Large intestine (tissue), 3 donors: ENCODE results near the gene TNS1. TPM values are rescaled to one million over a fixed set of nuclear protein-coding genes. Genes with fewer than 3 reads are reported as not detected.
A peak's percentile ranks its signal among the peaks of the same experiment; 100 is the strongest.

Experiments
- DNase-seq, 2 donors: peaks; one replicate each; pipeline versions ENCODE4 v3.0.0 to v3.0.0-alpha.2; 2013
- H3K27ac ChIP-seq: one replicate; pipeline ENCODE4 v1.5.1; 2013; ENCODE audit warnings: low read length
- H3K27me3 ChIP-seq: 2 replicates; pipeline ENCODE4 v1.6.1; 2013; ENCODE audit warnings: low read length; ENCODE audit not compliant: control insufficient read depth, insufficient read depth
- H3K36me3 ChIP-seq: 2 replicates; pipeline ENCODE4 v1.6.1; 2013; ENCODE audit warnings: low read length; ENCODE audit not compliant: control insufficient read depth, insufficient read depth
- H3K4me1 ChIP-seq: one replicate; pipeline ENCODE4 v1.6.1; 2013; ENCODE audit warnings: low read length; ENCODE audit not compliant: control insufficient read depth, insufficient read depth
- H3K4me3 ChIP-seq: one replicate; pipeline ENCODE4 v1.5.1; 2013; ENCODE audit warnings: low read length
- H3K9me3 ChIP-seq: one replicate; pipeline ENCODE4 v1.6.1; 2013; ENCODE audit warnings: mild to moderate bottlenecking, low read depth, low read length, moderate library complexity; ENCODE audit not compliant: control insufficient read depth
- WGBS: methylation state at CpG from one replicate; pipeline ENCODE4 v1.1.5; 2013; ENCODE audit warnings: low lambda C conversion rate; ENCODE audit not compliant: insufficient coverage; 5-methylcytosine and 5-hydroxymethylcytosine counted together
- polyA plus RNA-seq: library from polyadenylated mRNA; unstranded; fragments of 120-200 nt; gene quantifications from one replicate; pipeline ENCODE4 v1.2.1, GENCODE V29; 2013

TNS1 gene
- polyA plus RNA-seq, 1 donor = 26.8 TPM

- H3K4me3 ChIP-seq = no peak overlapping the region
- no peaks in the 10 kb centered on the region for H3K4me1 ChIP-seq
- no peaks in the 10 kb centered on the region for H3K36me3 ChIP-seq
- no peak for DNase-seq
- no CpG with 5 or more reads among the region's 5 CpGs for WGBS
- H3K9me3 ChIP-seq = no peaks in the 10 kb centered on the region
- no peak overlapping the region for H3K27ac ChIP-seq
- H3K27me3 ChIP-seq = peaks cover 2% of the 10 kb centered on the region
Measured at GRCh38 chr2:217795067-217795466, 207.7 kb downstream of the TNS1 start.

- Histone ChIP-seq H3K27ac (no peak overlapping the region), H3K9me3 (no peaks in the 10 kb centered on the region), H3K4me1 (no peaks in the 10 kb centered on the region), H3K36me3 (no peaks in the 10 kb centered on the region), H3K27me3 (peaks cover 3% of the 10 kb centered on the region), H3K4me3 (no peak overlapping the region)
- 100% methylated on average over 1 of the region's 13 CpGs for WGBS
- no peak for DNase-seq
Measured at GRCh38 chr2:217794133-217794986, 208.4 kb downstream of the TNS1 start.

- 80% methylated on average over 1 of the region's 8 CpGs for WGBS
- no peaks in the 10 kb centered on the region for H3K36me3 ChIP-seq
- peaks cover 3% of the 10 kb centered on the region for H3K27me3 ChIP-seq
- H3K4me3 ChIP-seq = no peak overlapping the region
- no peak for DNase-seq
- no peaks in the 10 kb centered on the region for H3K4me1 ChIP-seq
- no peak overlapping the region for H3K27ac ChIP-seq
- no peaks in the 10 kb centered on the region for H3K9me3 ChIP-seq
Measured at GRCh38 chr2:217793566-217794132, 209.1 kb downstream of the TNS1 start.

DNA sequence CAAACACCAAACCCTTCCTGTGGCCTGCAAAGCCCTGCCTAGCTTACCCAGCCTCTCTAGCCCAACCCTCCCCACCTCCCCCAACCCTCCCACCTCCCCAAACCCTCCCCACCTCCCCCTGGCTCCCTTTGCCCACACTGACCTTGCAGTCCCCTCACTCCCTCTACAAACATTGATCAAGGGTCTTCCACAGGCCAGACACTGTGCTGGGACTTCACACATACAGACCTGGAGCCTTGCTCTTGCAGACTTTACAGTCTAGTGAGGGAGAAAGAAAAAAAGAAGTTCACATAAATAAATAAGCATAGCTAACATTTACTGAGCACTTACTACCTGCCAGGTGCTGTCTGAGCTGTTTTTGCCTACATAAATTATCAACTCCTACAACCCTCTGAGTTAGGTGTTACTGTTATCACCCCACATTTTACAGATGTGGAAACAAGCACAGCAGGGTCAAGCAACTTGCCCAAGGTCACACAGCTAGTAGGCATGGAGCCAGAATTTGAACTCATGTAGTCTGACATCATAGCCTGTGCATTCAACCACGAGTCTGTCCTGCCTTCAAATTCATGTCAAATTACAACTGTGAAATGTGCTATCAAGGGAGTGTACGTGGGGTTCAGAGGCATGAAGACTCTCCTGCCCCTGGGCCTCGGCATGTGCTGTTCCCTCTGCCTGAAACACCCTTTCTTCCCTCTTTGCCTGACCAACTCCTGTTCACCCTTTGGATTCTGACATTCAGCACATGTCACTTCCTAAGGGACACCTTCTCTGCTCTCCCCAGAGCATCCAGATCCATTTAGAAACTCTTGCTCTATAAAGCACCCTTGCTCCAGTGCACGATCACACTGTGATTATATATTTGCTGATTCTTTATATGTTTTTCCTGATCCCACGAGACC, 209.9 kb downstream of the TNS1 start:
- H3K4me1 ChIP-seq = no peaks in the 10 kb centered on the region

DNA sequence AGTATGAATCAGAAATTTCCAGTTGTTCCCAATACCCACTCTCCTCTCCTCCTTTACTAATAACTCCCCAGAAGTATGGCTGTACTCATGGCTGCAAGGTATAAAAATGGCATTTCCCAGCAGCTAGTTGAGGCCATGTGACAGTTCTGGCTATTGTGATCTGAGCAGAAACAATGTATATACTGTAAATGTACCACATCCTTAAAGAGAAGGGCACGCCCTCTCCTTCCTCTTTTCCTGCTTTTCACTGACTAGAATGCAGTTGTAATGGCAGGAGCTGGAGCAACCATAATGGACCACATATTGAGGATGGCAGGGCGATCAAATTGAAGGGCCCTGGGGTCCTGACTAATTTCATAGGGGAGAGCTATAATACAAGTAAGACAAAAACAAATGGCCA, 211.2 kb downstream of the TNS1 start:
- no peaks in the 10 kb centered on the region for H3K4me1 ChIP-seq
- peaks cover 3% of the 10 kb centered on the region for H3K27me3 ChIP-seq
- no peak overlapping the region for H3K4me3 ChIP-seq
- H3K9me3 ChIP-seq = peaks cover 7% of the 10 kb centered on the region
- no peak overlapping the region for H3K27ac ChIP-seq
- no peaks in the 10 kb centered on the region for H3K36me3 ChIP-seq
- no peak for DNase-seq
- no CpG with 5 or more reads among the region's 2 CpGs for WGBS

More for the DNA sequence above, 209.9 kb downstream of the TNS1 start:
- DNase-seq = no peak
- Histone ChIP-seq H3K27ac (no peak overlapping the region), H3K36me3 (no peaks in the 10 kb centered on the region), H3K27me3 (peaks cover 3% of the 10 kb centered on the region), H3K4me3 (no peak overlapping the region), H3K9me3 (no peaks in the 10 kb centered on the region)
- WGBS = no CpG with 5 or more reads among the region's 5 CpGs

DNA sequence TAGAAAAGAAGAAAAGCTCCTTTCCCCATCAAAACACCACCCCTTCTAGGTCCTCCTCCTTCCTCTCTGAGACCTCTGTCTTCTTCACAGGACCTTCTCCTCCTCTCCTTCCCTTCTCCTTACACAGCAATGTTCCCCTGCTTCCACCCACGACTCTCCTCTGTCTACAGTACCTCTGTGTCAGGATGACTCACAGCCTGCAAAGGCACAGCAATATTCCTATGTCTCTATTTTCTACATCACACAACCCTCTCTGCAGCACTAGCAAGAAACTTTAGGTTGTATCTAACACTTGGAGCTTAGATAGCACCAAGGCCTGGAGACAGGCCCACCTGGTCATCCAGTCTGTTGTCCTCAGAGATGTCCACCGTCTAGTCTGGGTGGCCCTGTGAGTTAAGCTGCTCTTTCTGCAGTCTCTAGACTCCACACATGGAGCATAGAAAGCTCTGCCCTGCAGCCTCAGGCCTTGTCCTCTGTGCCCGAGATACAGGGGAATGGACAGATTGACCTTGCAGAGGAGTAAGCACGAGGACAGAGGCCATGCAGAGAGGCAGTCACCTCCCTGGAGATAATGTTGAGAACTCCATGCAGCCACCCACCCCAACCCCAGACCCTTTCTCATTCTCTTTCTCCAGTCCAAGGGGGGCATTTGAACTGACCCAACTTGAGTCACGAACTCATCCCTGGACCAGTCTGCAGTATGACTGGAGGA, 212.0 kb downstream of the TNS1 start:
- peaks cover 7% of the 10 kb centered on the region for H3K9me3 ChIP-seq
- H3K4me1 ChIP-seq = no peaks in the 10 kb centered on the region
- DNase-seq = no peak
- 80% methylated on average over 1 of the region's 5 CpGs for WGBS
- H3K27me3 ChIP-seq = peaks cover 3% of the 10 kb centered on the region
- H3K27ac ChIP-seq = no peak overlapping the region
- H3K36me3 ChIP-seq = no peaks in the 10 kb centered on the region
- no peak overlapping the region for H3K4me3 ChIP-seq

GRCh38 chr2:217790195-217790594, 212.6 kb downstream of the TNS1 start:
- Histone ChIP-seq H3K27me3 (peaks cover 3% of the 10 kb centered on the region), H3K36me3 (no peaks in the 10 kb centered on the region), H3K4me1 (no peaks in the 10 kb centered on the region), H3K4me3 (no peak overlapping the region), H3K27ac (no peak overlapping the region), H3K9me3 (peaks cover 7% of the 10 kb centered on the region)
- WGBS = 50% methylated on average over 2 of the region's 10 CpGs
- no peak for DNase-seq

GRCh38 chr2:217789736-217790181, 213.0 kb downstream of the TNS1 start:
- Histone ChIP-seq H3K36me3 (no peaks in the 10 kb centered on the region), H3K4me3 (no peak overlapping the region), H3K27me3 (peaks cover 3% of the 10 kb centered on the region), H3K9me3 (peaks cover 7% of the 10 kb centered on the region), H3K27ac (no peak overlapping the region), H3K4me1 (no peaks in the 10 kb centered on the region)
- 20% methylated on average over 1 of the region's 13 CpGs for WGBS
- no peak for DNase-seq

DNA sequence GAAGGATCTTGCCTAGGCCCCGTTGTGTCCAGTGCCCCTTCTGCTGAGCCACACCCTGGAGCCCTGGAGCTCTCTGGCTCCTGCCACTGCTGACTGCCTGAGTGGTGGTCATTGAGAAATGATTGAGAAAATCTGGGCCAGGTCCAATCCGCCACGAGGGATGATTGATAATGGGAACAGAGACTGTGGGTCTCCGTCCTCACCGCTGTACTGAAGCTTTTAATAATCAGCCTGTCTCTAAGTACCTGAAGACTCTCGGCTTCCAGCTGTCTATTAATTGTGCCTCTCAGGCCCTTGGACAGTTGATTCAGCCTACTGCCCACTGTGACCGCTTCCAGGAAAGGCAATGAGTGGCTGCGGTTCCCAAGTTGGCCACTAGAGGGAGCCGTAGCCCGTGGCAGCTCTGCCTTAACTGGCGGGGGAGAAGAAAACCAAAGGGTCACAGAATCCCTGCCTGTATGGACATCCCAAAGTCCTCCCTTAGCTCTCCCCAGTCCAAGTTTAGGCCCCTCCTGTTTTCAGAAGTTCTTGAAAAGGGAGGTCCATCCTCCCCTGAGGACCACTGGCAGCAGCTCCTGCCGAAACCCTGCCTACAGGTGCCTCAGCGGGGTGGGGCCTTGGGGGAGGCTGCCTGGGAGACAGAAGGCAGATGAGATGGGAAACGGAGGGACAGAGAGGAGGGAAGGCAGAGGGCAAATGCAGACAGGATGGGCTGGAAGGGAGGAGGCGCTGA, 213.6 kb downstream of the TNS1 start:
- no peak overlapping the region for H3K4me3 ChIP-seq
- no peak overlapping the region for H3K27ac ChIP-seq

More for the DNA sequence above, 213.6 kb downstream of the TNS1 start:
- peak; percentile 32 to 41 for DNase-seq
- peaks cover 3% of the 10 kb centered on the region for H3K27me3 ChIP-seq
- no peaks in the 10 kb centered on the region for H3K4me1 ChIP-seq
- no peaks in the 10 kb centered on the region for H3K36me3 ChIP-seq
- WGBS = no CpG with 5 or more reads among the region's 15 CpGs
- H3K9me3 ChIP-seq = peaks cover 7% of the 10 kb centered on the region
